K562 (cell line): ENCODE data around the gene CSF1R. TPM values are rescaled to one million over a fixed set of nuclear protein-coding genes. Genes with fewer than 3 reads are reported as not detected.

ENCODE experiments used
- ATAC-seq: fragments of 200-7000 bp; cut with Tn5 transposase; 3 replicates; pipeline ENCODE4 v1.9.1; 2020; ENCODE audit warnings: moderate library complexity
- BruUV-seq: library from RNA; stranded (reverse); fragments of 400-500 nt; replicated peaks from 2 replicates; lab custom pipeline; 2021; lab: Mats Ljungman, UMichigan
- CTCF ChIA-PET: fragments of 300-600 bp; formaldehyde crosslinking; extraction: SDS; loops from one replicate; lab custom pipeline; 2021; ENCODE audit warnings: low intra/inter-chr PET ratio; lab: Yijun Ruan, JAX
- POLR2A ChIA-PET: fragments of 300-600, 350-650 bp; sonication (Branson Sonifier 250); formaldehyde crosslinking; extraction: SDS; loops from one replicate; lab custom pipeline; 2021; ENCODE audit warnings: antibody characterized with exemption, inconsistent platforms; lab: Yijun Ruan, JAX
- DNase-seq, 4 experiments: peaks; one replicate each; pipeline versions ENCODE4 v3.0.0 to v3.0.0-alpha.2; 2011 to 2018; ENCODE audit warnings: low spot score in 3 of 4, mixed read lengths in 3 of 4; ENCODE audit errors: extremely low read depth in 1 of 4
- FAIRE-seq: peaks from 2 replicates; lab custom pipeline; 2011; peaks lifted over from hg19 to GRCh38; lab: Jason Lieb, UNC
- H2AFZ ChIP-seq: 2 replicates; pipeline ENCODE4 v1.6.0; 2011; ENCODE audit warnings: low read depth, low read length, control low read depth, inconsistent platforms
- H3K27ac ChIP-seq: fragments of 200-600 bp; 3 replicates; pipeline ENCODE4 v1.8.0; 2011; ENCODE audit warnings: low read depth, mild to moderate bottlenecking, control low read depth, inconsistent platforms, low read length, moderate library complexity, mixed read lengths; ENCODE audit errors: extremely low read depth
- H3K27me3 ChIP-seq, 2 experiments: fragments of 300-600 bp in 1 of 2; 2 replicates in 1 of 2; 3 replicates in 1 of 2; pipeline versions ENCODE4 v1.6.0 to v1.8.0; 2011; ENCODE audit warnings: inconsistent platforms in 2 of 2, low read length in 2 of 2, mild to moderate bottlenecking in 1 of 2, mixed read lengths in 1 of 2, moderate library complexity in 1 of 2; ENCODE audit not compliant: control insufficient read depth in 2 of 2, insufficient read depth in 2 of 2
- H3K36me3 ChIP-seq: fragments of 300-600 bp; 3 replicates; pipeline ENCODE4 v1.8.0; 2011; ENCODE audit warnings: mild to moderate bottlenecking, low read length, inconsistent platforms; ENCODE audit not compliant: control insufficient read depth, insufficient read depth
- H3K4me1 ChIP-seq, 2 experiments: fragments of 200-600 bp in 1 of 2; replicated peaks in 1 of 2; 2 replicates in 1 of 2; 3 replicates in 1 of 2; pipeline versions ENCODE4 v1.5.1 to v1.8.0; 2011; ENCODE audit warnings: inconsistent platforms in 2 of 2, low read length in 2 of 2, mild to moderate bottlenecking in 1 of 2, mixed read lengths in 1 of 2, moderate library complexity in 1 of 2; ENCODE audit not compliant: control insufficient read depth in 2 of 2, insufficient read depth in 2 of 2
- H3K4me2 ChIP-seq: 2 replicates; pipeline ENCODE4 v1.6.1; 2011; ENCODE audit warnings: low read length, control low read depth, inconsistent platforms, mixed read lengths; ENCODE audit not compliant: insufficient read depth
- H3K4me3 ChIP-seq: fragments of 200-600 bp; sonication (generic), shearing (Covaris generic); 2 replicates; pipeline ENCODE4 v1.5.1; 2016; ENCODE audit warnings: control low read depth, inconsistent platforms
- H3K79me2 ChIP-seq: fragments of 200-600 bp; 3 replicates; pipeline ENCODE4 v1.8.0; 2011; ENCODE audit warnings: low read length, inconsistent platforms; ENCODE audit not compliant: control insufficient read depth, insufficient read depth
- H3K9ac ChIP-seq, 2 experiments: 2 replicates each; pipeline versions ENCODE4 v1.6.0 to v1.6.1; 2011; ENCODE audit warnings: low read depth in 2 of 2, low read length in 2 of 2, control low read depth in 1 of 2, inconsistent platforms in 1 of 2, mild to moderate bottlenecking in 1 of 2, mixed read lengths in 1 of 2; ENCODE audit not compliant: insufficient read depth in 1 of 2
- H3K9me1 ChIP-seq: one replicate; pipeline ENCODE4 v1.6.0; 2011; ENCODE audit warnings: inconsistent platforms, mild to moderate bottlenecking, low read length, moderate library complexity; ENCODE audit not compliant: control insufficient read depth, insufficient read depth
- H3K9me3 ChIP-seq: replicated peaks from 2 replicates; pipeline ENCODE4 v1.5.1; 2011; ENCODE audit warnings: low read depth, low read length, inconsistent platforms; ENCODE audit not compliant: control insufficient read depth, insufficient read depth
- H4K20me1 ChIP-seq: replicated peaks from 2 replicates; pipeline ENCODE4 v1.6.1; 2011; ENCODE audit warnings: low read length, inconsistent platforms, mixed read lengths; ENCODE audit not compliant: control insufficient read depth, insufficient read depth
- CC2D1A ChIP-seq: fragments of 450-650 bp; IDR thresholded peaks from 2 replicates; pipeline ENCODE4 v1.6.1; 2017; ENCODE audit warnings: mild to moderate bottlenecking
- CHD7 ChIP-seq: fragments of 200-600 bp; sonication (generic); IDR thresholded peaks from one replicate; pipeline ENCODE4 v1.6.1; 2012; ENCODE audit warnings: mild to moderate bottlenecking, low read depth, low read length, inconsistent platforms
- CREB3 ChIP-seq: fragments of 450-650 bp; conservative IDR thresholded peaks from 2 replicates; pipeline ENCODE4 v1.6.1; 2016; ENCODE audit warnings: missing genetic modification characterization, low read depth, mild to moderate bottlenecking, missing compliant biosample characterization, moderate library complexity
- MAFG ChIP-seq: fragments of 450-650 bp; conservative IDR thresholded peaks from 2 replicates; pipeline ENCODE4 v1.6.1; 2016; ENCODE audit warnings: missing genetic modification characterization, missing compliant biosample characterization
- MBD2 ChIP-seq: sonication (generic); IDR thresholded peaks from 2 replicates; pipeline ENCODE4 v1.6.1; 2016; ENCODE audit warnings: low read depth, borderline replicate concordance
- PHB2 ChIP-seq: fragments of 450-650 bp; IDR thresholded peaks from 2 replicates; pipeline ENCODE4 v1.6.1; 2017; ENCODE audit warnings: low read depth
- SPI1 ChIP-seq: IDR thresholded peaks from 2 replicates; pipeline ENCODE4 v1.6.1; 2011; ENCODE audit warnings: low read depth, low read length, control low read depth, borderline replicate concordance
- ZNF184 ChIP-seq: sonication (generic); formaldehyde crosslinking; IDR thresholded peaks from 2 replicates; pipeline ENCODE4 v1.5.0; 2020; ENCODE audit warnings: missing genetic modification reagents
- ZNF695 ChIP-seq: fragments of 450-650 bp; formaldehyde crosslinking; IDR thresholded peaks from 2 replicates; pipeline ENCODE4 v1.4.0; 2020; ENCODE audit warnings: mild to moderate bottlenecking, moderate library complexity
- WGBS: fragments of 100-300 bp; shearing (Covaris generic); methylation state at CpG from one replicate; pipeline ENCODE4 v1.1.6; 2016; ENCODE audit warnings: low coverage, mixed read lengths; ENCODE audit not compliant: insufficient coverage; ENCODE audit errors: missing lambda C conversion rate; 5-methylcytosine and 5-hydroxymethylcytosine counted together
- in situ Hi-C: fragments of 300-500 bp; cut with MboI; formaldehyde crosslinking; loops from 4 replicates; pipeline ENCODE4 v1.15.0; 2018; ENCODE audit warnings: inconsistent platforms, mixed read lengths
- intact Hi-C: fragments of 100-400 bp; cut with micrococcal nuclease; formaldehyde crosslinking; loops from 2 replicates; pipeline ENCODE4 v1.14.2; 2022
- polyA plus RNA-seq, 8 experiments: library from polyadenylated mRNA; depleted of rRNA in 4 of 8; stranded (reverse) in 5 of 8; unstranded in 3 of 8; fragments of >200 nt; fragmentation: Nextera tagmentation in 2 of 8; fragmentation: Illumina TruSeq in 1 of 8; extraction: Ambion mirVana in 2 of 8; extraction: Trizol in 1 of 8; gene quantifications; 2 replicates each; pipeline versions ENCODE4 v1.2.1 to v1.2.3, GENCODE V29; 2011 to 2014; ENCODE audit warnings: inconsistent platforms in 1 of 8, missing spikeins in 1 of 8
- total RNA-seq, 7 experiments: library from RNA; depleted of rRNA in 6 of 7; stranded (reverse); fragments of >200 nt in 6 of 7; fragmentation: Illumina TruSeq in 2 of 7; extraction: Trizol in 2 of 7; gene quantifications; 2 replicates each; pipeline versions ENCODE4 v1.2.1 to v1.2.3, GENCODE V29; 2011 to 2021; ENCODE audit warnings: low replicate concordance in 1 of 7

The CSF1R gene
- total and polyA plus RNA-seq, 9 of the 15 experiments (the other 6 are each of a cell fraction or from before 2014, with no cell fraction given) = 0.03 to 0.64 (median 0.20) TPM; not detected in 6

- Histone ChIP-seq H3K4me2 (no peak overlapping the region), H2AFZ (no peak overlapping the region), H4K20me1 (peaks cover 4% of the 10 kb centered on the region; the same call in 1 of the 2 replicates), H3K36me3 (no peaks in the 10 kb centered on the region), H3K4me3 (no peak overlapping the region), H3K9ac (no peak overlapping the region), H3K4me1 (peaks cover 0 to 12% of the 10 kb centered on the region in 2 experiments; a peak in 3 of 5 replicates), H3K9me3 (no peaks in the 10 kb centered on the region), H3K27ac (no peak overlapping the region), H3K79me2 (no peaks in the 10 kb centered on the region), H3K9me1 (no peaks in the 10 kb centered on the region), H3K27me3 (0 out of 5 replicates have a peak, but pooled peaks cover 0 to 4% of the 10 kb centered on the region in 2 experiments)
- FAIRE-seq (no peak), ATAC-seq (no peak; the same call in none of the 3 replicates), DNase-seq (peak in 1 of 4 experiments; percentile 14)
- POLR2A ChIA-PET = interaction anchor here (1.4 to 1.5 kb wide), 2 partner anchors 12 to 19 kb away, joined by 3 read pairs; no protein-coding TSS in a partner anchor
- intact Hi-C loops = loop anchor here (10.0 kb wide), 1 partner anchor 806 kb away; no protein-coding TSS in a partner anchor
- 17% methylated on average over 9 of the region's 11 CpGs for WGBS
- CTCF ChIA-PET = no interaction called here
- in situ Hi-C loops = no loop called here
- no TSS peak for BruUV-seq
- TF ChIP-seq MAFG = no peak
- TF ChIP-seq PHB2 = no peak
- no peak for TF ChIP-seq CREB3 (tag)
- no peak for TF ChIP-seq ZNF184 (CRISPR knock-in tag)
- no peak for TF ChIP-seq MBD2
- no peak for TF ChIP-seq ZNF695 (CRISPR knock-in tag)
- no peak for TF ChIP-seq SPI1
- TF ChIP-seq CHD7 = no peak
- TF ChIP-seq CC2D1A = no peak
Measured at GRCh38 chr5:150108711-150109514, 22.6 kb upstream of the CSF1R start.
